VCaP (cell line): ENCODE results near the gene IL11.

Experiments
- H3K27ac ChIP-seq: fragments of 450-650 bp; 2 replicates; pipeline ENCODE4 v1.5.1; 2017
- TF ChIP-seq, protein P1 (sequence below): fragments of 450-650 bp; conservative IDR thresholded peaks from 2 replicates; pipeline ENCODE4 v1.5.1; 2017; ENCODE audit warnings: mild to moderate bottlenecking, moderate library complexity

The IL11 gene

DNA sequence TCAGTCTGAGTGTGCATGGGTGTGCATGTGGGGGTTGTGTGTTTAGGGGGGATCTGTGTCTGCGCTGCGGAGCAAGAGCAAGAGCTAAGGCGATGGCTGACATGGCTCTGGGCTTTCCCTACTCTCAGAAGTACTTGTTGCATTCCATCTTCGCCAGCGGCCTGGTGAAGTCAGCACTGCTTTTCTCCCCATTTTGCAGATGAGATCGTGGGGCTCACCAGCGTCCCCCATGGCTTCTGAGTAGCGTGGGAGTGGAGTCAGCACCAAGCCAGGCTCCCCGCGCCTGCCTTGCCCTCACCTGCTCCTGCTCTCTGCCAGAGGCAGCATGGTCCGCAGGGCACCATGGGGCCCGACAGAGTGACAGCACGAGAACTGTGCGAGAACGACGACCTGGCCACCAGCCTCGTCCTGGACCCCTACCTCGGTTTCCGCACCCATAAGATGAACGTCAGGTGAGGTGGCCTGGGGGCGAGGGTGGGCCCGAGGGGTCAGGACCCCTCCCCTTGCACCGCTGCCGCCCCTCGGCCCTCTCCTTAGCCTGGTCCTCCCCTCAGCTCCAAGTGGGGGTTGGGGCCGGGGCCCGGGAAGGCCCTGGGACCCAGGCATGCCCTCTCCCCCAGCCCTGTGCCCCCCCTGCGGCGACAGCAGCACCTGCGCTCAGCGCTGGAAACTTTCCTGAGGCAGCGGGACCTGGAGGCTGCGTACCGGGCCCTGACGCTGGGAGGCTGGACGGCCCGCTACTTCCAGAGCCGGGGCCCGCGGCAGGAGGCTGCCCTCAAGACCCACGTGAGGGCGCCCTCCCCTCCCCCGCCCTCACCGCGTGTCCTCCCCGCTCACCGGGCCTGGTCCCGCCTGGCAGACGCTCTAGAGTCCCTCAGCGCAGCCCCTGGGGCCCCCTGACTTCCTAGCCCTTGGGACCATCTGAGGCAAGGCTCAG lies 28.4 kb downstream of the IL11 start:
- TF ChIP-seq, protein P1, sequence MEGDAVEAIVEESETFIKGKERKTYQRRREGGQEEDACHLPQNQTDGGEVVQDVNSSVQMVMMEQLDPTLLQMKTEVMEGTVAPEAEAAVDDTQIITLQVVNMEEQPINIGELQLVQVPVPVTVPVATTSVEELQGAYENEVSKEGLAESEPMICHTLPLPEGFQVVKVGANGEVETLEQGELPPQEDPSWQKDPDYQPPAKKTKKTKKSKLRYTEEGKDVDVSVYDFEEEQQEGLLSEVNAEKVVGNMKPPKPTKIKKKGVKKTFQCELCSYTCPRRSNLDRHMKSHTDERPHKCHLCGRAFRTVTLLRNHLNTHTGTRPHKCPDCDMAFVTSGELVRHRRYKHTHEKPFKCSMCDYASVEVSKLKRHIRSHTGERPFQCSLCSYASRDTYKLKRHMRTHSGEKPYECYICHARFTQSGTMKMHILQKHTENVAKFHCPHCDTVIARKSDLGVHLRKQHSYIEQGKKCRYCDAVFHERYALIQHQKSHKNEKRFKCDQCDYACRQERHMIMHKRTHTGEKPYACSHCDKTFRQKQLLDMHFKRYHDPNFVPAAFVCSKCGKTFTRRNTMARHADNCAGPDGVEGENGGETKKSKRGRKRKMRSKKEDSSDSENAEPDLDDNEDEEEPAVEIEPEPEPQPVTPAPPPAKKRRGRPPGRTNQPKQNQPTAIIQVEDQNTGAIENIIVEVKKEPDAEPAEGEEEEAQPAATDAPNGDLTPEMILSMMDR, result no peak
- H3K27ac ChIP-seq, result peak overlapping the region; percentile 94; the same call in 1 of the 2 replicates

DNA sequence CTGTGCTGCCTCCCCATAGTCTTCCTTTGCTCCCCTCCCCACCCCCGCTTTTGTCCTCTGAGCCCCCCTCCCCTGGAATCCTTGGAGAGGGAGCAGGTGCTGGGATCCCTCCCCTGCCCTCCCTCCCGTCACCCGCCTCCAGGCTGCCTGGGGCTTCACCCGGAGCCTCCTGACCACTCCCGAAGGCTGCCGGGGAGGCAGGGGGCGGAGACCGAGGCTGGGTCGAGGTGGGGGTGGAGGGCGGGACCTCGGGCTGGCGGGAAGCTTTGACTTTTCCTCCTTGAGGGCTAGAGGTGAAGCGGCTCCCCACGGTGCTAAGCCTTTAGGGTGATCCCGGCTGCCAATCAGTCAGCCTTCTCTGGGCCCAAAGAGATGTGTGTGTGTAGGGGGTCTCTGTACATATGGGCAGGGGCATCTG lies 29.1 kb downstream of the IL11 start:
- H3K27ac ChIP-seq, result peak overlapping the region; percentile 94
- TF ChIP-seq, protein P1, result no peak

DNA sequence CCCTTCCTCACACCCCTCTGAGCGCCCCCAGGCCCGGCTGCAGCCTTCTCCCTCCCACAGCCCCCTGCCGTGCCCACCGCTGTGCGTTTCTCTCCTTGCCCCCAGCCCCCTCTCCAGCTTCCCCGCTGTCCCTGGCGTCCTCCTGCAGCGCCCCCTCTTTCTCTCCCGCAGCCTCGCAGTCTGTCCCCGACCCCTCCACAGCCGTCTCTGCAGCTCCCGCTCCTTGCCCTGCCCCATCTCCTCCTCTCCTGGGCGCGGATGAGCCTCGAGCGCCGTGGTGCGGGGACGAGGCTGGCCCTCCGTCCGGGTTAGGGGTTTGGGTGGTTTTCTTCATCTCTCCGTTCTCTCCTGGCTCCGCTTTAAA lies 29.5 kb downstream of the IL11 start:
- H3K27ac ChIP-seq, result peak overlapping the region; percentile 94
- TF ChIP-seq, protein P1, result no peak; the same call in 1 of the 2 replicates

DNA sequence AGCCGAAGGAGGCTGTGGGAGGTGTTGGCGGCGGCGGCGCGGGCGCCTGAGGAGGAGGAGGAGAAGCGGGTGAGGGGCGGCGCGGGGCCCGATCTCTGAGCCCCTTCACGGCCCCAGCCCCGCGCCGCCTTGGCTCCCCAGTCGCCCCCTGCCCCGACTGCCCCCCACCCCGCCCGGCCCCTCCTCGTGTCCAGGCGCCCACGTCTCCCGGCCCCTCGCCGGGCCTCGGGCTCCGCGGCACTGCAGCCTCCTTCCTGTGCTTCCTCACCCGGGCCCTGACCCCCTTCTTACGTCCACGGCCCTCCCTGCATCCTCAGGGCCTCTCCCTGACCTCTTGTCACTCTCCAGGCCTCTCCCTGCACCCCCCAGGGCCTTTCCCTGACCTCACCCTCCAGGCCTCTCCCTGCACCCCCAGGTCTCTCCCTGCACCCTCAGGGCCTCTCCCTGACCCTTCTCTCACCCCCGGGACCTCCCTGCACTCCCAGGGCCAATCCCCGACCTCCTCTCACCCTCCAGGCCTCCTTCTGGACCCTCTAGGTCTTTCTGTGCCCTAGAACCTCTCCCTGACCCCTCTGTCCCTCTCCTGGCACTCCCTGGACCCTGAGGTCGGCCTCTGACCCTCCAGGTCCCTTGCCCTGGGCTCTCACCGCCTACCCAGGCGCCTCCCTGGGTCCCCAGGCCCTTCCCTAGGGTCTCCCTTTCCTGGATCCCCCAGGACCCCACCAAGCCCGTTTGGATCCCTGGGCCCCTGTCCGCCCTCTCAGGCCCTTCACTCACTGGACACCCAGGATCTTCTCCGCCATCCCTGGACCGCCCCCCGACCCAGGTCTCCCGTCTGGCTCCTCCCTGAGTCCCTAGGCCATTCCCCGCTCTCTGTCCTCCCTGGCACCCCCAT lies 30.1 kb downstream of the IL11 start:
- TF ChIP-seq, protein P1, result no peak
- H3K27ac ChIP-seq, result peak overlapping the region; percentile 94

DNA sequence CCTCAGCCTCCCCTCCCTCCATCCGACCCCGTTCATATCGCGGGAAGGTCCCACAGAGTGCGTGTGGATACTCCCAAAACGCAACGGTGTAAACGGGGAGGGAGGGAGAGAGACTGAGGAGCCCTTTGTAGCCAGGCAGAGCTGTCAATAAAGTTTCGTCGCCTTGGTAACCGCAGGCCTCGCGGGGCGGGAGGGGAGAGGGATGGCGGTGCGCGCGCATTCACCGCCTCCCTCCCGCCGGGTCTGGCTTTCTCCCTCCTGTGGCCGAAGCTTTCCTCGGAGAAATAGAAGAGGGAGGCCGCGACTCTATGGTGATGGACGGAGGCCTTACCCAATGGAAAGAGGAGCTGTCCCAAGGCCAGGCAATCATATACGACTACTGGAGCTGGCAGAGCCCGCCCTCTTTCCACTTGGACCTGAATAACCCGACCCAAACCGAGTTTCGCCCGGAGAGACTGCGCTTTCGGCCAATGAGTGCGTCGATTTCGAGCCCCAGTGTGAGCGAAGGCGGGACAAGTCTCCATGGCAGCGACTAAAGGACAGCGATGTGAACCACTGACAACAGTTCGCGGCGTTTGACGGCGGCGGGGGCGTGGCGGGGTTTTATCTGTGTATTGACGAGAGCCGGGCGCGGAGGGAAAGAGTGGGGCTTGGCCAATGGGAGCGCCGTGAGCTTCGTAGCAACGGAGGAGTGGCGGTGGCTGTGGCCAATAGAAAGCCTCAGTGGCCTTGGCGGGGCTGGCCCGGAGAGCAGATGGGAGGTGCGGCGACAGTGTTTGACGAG lies 31.0 kb downstream of the IL11 start, which contains the start of gene KMT5C:
TSS of gene KMT5C (plus strand) at position 772 of the 784 bp plus-strand sequence. CDS start 2,061 bp downstream, outside the sequence.
- TF ChIP-seq, protein P1, result peak; percentile 43; the same call in 1 of the 2 replicates
- H3K27ac ChIP-seq, result peak within 1 kb of the TSS; percentile 94

DNA sequence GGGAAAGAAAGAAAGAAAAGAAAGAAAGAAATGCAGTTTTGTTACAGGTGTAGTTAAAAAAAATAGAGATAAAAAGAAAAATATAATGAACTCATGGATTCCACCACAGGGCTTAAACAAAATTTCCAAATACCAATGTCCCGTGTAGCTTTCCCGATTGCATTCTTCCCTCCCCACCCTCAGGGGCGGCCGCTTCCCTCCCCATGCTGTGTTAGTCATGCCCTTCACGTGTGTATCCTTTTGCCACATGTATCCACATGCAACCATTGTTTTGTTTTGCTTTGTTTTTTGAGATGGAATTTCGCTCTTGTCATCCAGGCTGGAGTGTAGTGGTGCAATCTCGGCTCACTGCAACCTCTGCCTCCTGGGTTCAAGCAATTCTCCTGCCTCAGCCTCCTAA lies 34.2 kb downstream of the IL11 start:
- H3K27ac ChIP-seq, result no peak overlapping the region
- TF ChIP-seq, protein P1, result no peak
